Dermis blood vessel endothelial cell (primary cell): Measurements from ENCODE around the gene AFF1. TPM values are rescaled to one million over a fixed set of nuclear protein-coding genes. Genes with fewer than 3 reads are reported as not detected.

Experiments
- DNase-seq: peaks from one replicate; pipeline ENCODE4 v3.0.0; 2010
- total RNA-seq: library from RNA; depleted of rRNA; stranded (reverse); fragments of >200 nt; gene quantifications from 2 replicates; pipeline ENCODE4 v1.2.3, GENCODE V29; 2014

The AFF1 gene, protein sequence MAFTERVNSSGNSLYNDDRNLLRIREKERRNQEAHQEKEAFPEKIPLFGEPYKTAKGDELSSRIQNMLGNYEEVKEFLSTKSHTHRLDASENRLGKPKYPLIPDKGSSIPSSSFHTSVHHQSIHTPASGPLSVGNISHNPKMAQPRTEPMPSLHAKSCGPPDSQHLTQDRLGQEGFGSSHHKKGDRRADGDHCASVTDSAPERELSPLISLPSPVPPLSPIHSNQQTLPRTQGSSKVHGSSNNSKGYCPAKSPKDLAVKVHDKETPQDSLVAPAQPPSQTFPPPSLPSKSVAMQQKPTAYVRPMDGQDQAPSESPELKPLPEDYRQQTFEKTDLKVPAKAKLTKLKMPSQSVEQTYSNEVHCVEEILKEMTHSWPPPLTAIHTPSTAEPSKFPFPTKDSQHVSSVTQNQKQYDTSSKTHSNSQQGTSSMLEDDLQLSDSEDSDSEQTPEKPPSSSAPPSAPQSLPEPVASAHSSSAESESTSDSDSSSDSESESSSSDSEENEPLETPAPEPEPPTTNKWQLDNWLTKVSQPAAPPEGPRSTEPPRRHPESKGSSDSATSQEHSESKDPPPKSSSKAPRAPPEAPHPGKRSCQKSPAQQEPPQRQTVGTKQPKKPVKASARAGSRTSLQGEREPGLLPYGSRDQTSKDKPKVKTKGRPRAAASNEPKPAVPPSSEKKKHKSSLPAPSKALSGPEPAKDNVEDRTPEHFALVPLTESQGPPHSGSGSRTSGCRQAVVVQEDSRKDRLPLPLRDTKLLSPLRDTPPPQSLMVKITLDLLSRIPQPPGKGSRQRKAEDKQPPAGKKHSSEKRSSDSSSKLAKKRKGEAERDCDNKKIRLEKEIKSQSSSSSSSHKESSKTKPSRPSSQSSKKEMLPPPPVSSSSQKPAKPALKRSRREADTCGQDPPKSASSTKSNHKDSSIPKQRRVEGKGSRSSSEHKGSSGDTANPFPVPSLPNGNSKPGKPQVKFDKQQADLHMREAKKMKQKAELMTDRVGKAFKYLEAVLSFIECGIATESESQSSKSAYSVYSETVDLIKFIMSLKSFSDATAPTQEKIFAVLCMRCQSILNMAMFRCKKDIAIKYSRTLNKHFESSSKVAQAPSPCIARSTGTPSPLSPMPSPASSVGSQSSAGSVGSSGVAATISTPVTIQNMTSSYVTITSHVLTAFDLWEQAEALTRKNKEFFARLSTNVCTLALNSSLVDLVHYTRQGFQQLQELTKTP
- total RNA-seq: 31.0 and 39.4 TPM in 2 replicates

GRCh38 chr4:86934771-86935565 is at the start of gene AFF1:
AFF1 (plus strand) TSS chr4:86935011; CDS start chr4:86948534, 13,523 bp downstream.
- DNase-seq: peak; percentile 94

DNA sequence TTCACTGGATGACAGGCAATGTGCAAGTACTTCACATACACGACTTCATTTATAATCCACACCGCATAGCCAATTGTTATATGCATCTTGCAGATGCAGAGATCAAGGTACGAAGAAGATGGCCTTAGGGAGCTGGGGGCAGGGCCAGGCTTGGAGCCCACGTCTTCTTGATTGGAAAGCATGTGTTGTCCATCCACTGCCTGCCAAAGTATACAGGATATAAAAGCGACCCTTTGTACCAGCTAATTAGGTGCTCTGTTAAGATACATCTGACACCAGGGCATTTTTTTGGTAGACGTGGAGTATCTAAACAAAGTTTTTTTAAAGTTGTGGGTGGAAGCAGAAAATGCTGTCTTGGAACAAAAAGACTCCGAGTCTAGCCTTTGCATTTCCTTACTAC is 44.0 kb upstream of the AFF1 start:
- DNase-seq: no peak

DNA sequence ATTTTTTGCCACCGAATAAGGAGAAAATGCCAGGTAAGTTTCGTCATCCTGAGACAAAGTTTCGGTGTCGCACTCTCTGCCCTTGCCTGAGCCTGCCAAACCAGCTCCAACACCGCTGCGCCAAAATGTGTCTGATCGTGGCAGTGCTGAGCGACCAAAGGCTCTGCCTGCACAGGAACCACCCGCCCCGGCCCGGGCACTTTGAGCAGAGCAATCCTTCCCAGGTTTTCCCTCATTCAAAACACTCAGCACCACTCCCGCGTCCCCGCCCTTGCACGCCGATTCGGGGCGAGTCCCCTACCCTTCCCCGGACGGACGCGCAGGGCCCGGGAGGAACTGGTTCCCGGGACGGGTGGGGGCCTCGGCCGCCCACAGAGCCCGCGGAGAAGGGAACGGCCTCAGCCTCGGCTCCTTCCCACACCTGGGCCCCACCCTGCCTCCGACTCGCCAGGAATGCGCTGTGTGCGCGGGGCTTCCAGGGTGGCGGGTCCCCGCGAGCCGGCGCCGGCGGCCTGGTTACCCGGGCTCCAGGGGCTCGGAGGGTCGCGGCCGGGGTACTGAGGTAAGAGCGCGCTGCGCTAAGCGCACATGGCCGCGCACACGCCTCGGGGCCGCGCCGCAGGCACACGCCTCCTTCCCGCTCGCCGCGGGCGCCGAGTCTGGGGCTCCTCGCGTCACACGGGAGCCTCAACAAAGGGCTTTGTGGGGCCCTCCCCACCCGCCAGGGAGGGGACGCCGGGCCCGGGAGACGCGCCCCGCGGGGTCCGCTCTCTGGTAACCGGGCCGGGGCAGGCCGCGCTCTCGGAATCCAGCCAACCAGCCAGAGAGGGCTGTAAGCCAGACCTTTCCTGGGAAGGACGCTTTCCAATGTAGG is 42.8 kb upstream of the AFF1 start, which contains the start of gene C4orf36:
Gene C4orf36, minus strand, starts transcription at position 661 of the 874 bp plus-strand sequence. CDS start 902 bp downstream, outside the sequence.
- DNase-seq: peak; percentile 42

GRCh38 chr4:86892636-86892960 is 42.2 kb upstream of the AFF1 start:
- DNase-seq: no peak

- no peak for DNase-seq
These were observed 41.7 kb upstream of the AFF1 start for GRCh38 chr4:86893136-86893535.

- DNase-seq: peak; percentile 61
These were observed 40.4 kb upstream of the AFF1 start for GRCh38 chr4:86894455-86894854.

DNA sequence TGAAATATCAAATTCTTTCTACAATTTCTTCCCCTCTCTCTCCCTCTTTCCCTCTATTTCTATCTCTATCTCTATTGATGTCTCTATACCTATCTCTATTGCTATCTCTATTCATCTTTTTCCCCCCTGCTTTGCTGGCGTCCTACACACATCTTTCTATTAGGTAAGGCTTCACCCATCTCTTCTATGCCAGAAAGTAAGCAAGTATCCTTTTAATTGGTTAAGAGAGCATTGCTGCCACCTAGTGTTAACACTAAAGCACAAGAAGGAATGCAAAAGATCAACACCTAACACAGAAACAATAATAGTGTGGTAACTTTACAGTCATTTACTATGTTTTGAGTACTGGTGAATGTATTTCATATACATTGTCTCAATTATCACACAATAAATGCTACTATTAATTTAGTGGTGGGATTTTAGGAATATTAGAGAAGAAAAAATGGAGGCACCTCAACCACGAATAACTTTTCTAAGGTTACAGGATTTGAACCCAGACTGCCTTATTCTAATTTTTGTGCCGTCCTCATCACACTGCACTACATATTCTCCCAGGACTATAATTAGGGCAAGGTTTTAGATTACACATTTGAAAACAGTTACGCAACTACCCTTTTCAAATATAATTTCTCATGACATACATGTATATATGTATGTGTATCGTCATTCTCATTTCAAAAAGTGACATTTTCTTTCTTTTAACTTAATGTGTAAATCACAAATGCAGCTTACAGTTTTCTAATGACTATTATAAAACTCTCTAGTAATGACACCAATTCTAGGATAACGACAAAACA is 38.9 kb upstream of the AFF1 start:
- DNase-seq: peak; percentile 80

- no peak for DNase-seq
These were observed 38.2 kb upstream of the AFF1 start for GRCh38 chr4:86896596-86896995.

DNA sequence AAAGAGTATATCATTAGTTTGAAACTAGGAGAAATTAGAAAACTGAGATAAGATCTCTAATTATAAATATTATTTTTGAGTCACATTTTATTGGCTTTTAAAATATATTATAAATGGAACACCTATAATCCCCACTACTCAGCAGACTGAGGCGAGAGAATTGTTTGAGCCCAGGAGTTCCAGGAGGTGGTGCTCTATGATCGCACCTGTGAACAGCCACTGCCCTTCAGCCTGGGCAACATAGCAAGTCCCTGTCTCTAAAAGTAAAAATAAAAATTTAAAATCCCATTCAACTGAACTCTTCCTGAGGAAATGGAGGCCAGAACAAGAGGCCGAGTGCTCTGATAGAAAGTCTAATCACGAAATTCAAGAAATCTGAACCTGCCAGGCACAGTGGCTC is 36.2 kb upstream of the AFF1 start:
- DNase-seq: peak; percentile 39

- DNase-seq: no peak
These were observed 32.9 kb upstream of the AFF1 start for GRCh38 chr4:86901864-86902263.

DNA sequence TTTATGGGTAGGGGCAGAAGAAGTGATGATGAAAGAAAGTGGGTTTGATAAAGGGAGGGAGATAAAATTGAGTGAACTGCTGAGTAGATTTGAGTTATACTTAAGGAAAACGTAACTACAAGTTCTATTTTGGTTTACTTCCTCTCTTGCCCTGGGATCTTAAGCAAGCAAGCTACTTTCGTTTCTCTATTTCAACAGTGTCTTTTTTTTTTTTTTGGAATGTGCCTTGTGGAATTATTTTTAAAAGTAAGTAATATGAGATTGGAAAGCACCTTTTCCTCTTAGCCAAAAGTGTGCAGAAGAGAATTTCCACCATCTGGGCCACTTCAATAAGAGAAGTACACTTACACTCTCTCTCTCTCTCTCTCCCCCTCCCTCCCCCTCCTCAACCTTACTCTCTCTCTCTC is 26.6 kb upstream of the AFF1 start:
- no peak for DNase-seq

DNA sequence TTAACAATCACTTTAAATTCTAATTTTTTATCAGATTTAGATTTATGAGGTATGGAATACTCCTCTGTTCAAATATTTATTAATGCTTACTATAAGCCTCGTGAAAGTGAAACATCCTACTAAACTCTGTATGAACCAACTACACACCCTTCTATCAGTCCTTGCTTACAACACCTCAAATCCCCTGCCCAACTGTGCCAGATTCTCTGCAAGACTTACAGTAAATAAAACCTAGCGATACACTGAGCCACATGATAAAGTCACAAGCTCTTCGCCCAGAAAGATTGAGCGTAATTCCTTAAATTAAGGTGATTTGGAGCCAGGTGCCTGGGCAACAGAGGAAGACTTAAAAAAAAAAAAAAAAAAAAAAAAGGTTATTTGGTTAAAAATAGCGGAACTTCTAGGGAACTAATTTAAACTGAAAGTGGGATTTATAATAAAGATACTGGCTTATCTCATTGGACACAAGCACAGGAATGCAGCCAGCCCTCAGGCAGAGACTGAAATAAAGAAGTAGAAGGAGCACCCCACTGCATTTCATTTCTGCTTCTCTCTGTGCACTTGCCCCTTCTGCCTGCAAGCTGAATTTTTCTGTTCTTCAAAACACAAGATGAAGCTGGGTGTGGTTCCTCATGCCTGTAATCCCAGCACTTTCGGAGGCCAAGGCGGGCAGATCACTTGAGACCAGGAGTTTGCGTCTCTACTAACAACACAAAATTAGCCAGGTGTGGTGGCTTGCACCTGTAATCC is 25.1 kb upstream of the AFF1 start:
- no peak for DNase-seq

GRCh38 chr4:86910369-86910768 is 24.4 kb upstream of the AFF1 start:
- DNase-seq: no peak

DNA sequence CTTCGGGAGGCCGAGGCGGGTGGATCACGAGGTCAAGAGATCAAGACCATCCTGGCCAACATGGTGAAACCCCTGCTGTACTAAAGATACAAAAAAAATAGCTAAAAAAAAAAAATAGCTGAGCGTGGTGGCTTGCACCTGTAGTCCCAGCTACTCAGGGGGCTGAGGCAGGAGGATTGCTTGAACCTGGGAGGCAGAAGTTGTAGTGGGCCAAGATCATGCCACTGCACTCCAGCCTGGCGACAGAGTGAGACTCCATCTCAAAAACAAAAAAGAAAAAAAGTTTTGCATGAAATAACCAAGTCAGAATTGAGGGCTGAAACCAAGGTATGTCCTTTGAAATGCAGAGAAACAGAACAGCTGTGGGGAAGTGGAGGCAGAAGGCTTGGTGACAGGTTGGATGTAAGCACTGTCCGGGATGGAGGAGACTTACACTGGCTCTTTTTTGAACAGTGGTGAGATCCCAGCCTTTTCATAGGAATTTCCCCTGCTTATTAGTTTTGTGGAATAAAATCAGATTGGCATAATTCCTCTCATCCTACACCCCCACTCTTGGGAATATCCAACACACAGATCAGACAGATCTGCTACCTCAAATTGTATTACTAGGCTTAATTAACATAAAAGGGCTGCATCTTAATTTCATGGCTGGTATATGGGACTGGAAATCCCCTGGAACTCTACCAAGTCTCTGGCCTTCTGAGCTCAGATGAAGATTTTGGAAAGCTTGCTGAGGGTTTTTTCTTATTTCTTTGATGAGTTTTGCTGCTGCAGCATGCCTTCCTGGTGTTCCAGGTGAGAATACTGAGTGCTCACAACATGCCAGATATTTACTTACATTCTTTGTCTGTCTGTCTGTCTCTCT is 23.8 kb upstream of the AFF1 start:
- DNase-seq: no peak

GRCh38 chr4:86916392-86916791 is 18.4 kb upstream of the AFF1 start:
- no peak for DNase-seq

DNA sequence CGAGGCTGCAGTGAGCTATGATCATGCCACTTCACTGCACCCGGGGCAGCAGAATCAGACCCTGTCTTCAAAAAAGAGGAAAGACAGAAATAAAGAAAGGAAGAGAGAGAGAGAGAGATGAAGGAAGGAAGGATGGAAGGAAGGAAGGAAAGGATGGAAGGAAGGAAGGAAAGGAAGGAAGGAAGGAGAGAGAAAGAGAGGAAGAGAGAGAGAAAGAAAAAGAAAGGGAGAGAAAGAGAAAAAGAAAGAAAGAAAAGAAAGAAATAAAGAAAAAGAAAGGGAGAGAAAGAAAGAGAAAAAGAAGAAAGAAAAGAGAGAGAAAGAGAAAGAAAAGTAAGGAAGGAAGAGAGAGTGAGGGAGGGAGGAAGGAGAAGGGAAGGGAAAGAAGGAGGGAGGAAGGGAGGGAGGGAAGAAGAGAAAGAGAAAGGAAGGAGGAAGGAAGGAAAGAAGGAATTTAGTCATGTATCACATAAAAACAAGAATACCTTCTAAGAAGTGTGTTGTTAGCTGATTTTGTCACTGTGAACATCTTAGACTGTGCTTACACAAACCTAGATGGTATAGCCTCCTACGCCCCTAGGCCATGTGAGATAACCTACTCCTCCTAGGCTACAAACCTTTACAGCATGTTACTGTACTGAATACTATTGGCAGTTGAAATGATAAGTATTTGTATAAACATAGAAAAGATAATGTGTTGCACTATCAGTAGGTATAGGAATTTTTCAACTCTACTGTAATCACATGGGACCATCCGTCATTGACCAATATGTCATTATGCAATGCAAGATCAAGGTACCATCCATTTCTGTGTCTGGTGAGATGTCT is 17.4 kb upstream of the AFF1 start:
- DNase-seq: no peak

DNA sequence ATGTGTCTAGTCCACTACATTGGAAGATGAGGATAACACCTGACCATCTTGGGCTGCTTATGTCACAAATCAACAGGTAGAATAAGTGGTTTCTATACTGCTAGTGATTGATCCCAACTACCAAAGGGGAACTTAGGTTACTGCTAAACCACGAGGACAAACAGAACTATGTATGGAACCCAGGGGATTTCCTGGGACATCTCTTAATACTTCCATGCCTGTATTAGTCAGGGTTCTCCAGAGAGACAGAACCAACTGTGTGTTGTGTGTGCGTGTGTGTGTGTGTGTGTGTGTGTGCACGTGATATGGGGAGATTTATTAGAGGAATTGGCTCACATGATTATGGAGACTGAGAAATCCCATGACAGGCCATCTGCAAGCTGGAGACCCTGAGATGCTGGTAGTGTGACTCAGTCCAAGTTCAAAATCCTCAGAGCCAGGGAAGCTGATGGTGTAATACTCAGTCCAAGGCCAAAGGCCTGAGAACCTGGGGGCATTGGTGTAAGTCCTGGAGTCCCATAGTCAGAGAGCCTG is 16.2 kb upstream of the AFF1 start:
- no peak for DNase-seq
